GM18502 (cell line): ENCODE results near the gene MRPL14.
A peak's percentile ranks its signal among the peaks of the same experiment; 100 is the strongest.

Experiments
- ATAC-seq: cut with Tn5 transposase; IDR thresholded peaks from one replicate; pipeline ENCODE4 v1.9.1; 2021; ENCODE audit warnings: mild to moderate bottlenecking; ENCODE audit not compliant: unreplicated experiment, poor library complexity

The MRPL14 gene

DNA sequence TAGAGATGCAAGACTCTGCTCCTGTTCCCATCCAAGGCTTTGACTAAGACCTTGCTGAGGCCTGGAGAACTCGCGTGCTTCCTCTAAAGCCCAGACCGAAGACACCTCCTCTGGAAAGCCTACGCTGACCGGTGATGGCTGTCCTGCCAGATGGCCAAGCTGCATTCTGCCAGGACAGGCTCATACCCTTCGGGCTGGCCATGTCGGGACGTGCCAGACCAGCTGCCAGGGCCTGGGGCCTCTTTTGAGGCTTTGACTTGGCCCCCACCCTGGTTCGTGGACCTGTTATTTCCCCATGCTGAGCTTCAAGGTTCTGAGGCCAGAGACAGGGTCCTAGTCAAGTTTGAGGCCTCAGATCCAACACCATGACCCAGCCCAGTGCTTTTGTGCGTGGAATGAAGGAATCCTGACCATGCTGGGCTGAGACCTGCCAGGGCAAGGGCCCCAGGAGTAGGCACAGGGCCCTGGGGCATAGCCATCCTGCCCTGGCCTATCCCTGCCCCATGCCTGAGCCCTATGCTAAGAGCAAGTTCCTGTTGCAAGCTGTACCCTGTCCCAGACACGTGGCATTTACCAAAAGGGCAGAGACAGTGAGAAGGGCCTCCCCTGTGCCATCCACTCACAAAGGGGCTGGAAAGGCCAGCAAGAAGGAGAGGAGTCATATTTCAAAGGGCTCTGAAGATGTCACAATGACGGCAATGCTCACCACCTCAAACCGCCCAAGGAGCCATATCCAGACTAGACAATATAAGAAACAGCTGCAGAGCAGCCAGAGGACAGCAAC lies 42.8 kb downstream of the MRPL14 start:
- ATAC-seq: no peak

DNA sequence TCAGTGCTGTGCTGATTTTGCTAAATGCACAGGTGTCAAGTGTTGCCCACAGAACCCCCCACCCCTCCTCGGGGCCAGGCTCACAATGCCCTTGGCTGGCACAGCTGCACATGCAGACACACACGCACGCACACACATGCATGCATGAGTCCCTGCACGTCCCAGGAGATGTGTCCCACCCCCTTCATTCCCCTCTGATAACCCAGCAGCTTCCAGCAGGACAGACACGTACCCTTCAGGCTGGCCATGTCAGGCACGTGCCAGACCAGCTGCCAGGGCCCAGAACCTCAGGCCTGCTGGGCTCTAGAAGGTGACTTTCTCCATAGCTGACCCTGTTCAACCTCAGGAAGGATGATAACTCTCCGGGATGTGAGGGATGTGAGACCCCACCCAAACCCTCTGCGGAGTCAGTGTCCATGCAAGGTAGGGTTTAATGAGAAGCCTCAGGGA lies 44.4 kb downstream of the MRPL14 start:
- no peak for ATAC-seq

DNA sequence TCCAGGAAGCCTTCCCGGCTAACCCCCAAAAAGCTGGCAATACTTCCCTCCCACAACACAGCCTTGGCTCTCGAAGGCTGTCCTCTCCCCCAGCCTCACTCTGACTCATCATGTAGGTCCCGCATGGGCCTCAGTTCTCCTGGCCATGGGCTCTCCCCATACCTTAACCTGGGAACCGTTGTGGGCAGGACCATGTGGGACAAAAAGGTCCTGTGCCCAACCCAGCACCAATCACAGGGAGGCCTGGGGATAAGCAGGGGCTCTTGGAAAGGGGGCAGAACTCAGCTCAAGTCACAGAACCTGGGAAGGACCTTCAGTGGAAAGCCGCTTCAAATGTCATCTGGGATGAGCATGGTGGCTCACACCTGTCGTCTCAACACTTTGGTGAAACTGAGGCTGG lies 45.5 kb downstream of the MRPL14 start:
- no peak for ATAC-seq

DNA sequence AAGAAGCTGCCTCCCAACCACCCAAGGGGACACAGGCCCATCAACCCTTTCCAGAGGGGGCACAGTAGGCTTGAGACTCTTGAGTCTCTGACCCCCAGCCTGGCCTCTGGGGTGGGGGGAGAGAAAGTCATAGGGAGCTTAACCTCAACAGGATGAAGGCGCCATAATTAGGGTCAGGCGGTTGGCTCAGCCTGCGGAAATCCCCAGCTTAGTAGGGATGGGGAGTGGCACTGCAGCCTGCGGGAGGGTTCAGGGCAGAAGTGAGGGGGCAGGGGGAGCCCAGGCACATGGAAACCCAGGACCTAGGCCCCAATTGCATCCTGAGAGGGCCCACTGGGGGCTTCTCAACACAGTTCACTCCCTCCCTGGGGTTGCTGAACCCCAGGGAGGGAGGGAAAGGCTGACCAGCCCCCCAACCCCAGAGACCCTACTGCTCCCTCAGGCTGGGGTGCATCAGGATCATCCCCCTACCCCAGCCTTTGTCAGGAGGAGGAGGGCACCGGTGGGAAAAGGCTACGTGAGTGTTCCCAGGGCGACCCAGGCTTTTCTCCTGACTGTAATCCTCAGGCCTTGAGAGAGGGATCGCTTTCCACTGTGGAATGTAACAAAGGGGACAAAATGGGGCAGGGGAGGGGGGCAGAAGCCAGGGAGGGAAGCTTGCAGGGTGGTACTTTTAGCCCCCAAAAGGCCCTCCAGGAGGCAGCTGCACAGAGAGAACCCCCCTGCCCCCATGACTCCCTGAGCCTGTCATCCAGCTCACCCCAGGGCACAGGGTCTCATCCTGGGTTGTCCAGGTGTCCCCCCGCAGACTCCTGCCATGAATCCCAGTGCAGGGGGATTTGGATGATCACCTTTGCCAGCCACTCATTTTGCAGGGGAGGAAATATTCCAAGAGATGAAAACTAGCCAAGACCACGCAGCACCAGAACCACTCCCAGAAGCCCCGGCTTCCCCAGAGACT lies 46.4 kb downstream of the MRPL14 start:
- ATAC-seq: no peak

DNA sequence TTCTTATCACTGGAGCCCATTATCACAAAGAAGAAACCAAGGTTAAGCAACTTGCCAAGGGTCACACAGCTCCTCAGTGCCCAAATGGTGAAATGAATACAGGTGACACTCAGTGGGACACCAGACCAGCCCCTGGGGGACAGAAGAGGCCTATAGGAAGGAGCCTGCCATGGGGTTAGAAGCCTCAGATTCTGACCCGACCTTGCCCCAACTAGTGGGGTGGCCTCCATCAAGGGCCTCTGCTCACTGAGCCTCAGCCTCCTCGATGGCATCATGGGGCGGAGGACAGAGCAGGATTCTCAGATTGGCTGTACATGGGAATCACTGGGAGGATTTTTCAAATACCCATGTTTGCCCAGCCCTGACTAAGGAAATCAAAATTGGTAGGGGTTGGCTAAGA lies 47.6 kb downstream of the MRPL14 start:
- no peak for ATAC-seq

DNA sequence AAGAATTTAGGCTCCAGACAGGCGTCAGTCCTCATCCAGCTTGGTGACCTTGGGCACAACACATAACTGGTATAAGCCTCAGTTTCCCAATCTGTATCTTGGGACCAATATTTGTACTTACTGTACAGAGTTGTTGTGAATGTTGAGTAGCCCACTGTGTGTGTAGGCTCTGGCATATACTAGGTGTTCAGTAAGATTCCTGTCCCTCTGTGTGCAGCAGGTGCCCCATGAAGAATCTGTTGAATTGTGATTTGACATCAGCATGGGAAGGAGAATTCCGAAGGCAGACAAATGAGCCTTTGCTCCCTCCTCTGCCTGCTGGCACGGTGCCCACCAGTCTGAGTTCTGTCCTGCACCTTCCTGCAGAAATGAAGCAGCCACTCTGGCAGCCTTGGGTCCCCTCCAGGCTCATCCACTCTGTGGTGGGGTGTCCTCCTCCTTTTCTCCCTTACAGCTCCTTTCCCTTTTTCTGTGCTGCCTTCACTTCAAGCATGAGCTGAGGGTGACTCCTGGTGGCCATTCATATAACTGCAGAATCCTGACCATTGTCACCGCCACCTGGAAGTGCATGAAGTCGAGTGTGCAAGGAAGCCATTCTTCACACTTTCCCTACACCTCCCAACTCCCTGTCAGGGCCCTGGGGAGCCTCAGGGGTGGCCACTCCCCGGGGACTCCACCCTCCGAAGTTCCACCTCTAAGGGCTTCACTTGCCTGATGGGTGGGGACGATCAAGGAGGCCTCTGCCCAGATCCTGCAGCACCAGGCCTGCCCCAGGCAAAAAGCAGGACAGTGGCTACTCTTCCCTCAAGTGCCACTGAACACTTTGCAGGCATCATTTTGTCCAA lies 48.2 kb downstream of the MRPL14 start:
- no peak for ATAC-seq

DNA sequence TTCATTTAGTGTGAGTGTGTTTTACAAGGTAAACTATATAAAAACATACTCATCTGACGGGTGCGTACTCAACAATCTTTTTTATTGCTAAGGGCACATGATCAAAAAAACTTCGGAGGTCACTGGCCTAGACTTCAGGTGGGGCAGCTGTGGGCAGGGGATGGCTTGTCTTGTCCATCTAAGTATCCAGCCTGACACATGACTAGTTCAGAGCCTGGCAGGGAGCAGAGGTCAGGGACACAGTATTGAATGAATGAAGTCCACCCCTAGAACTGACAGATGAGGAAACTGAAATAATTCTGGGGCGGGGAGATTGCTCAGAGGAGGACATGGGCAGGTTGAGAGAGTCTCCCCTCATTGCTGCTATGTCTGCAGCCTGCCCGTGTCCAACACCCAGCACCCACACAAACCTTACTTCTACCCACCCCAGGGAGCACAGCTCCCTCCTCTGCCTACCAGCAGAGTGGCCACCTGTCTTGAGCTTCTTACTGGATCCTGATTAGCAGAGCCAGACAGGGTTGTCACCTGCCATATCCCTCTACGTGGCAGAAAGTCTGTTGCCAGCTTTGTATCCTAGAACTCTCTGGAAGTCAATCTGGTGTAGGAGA lies 48.9 kb downstream of the MRPL14 start:
- ATAC-seq: no peak

DNA sequence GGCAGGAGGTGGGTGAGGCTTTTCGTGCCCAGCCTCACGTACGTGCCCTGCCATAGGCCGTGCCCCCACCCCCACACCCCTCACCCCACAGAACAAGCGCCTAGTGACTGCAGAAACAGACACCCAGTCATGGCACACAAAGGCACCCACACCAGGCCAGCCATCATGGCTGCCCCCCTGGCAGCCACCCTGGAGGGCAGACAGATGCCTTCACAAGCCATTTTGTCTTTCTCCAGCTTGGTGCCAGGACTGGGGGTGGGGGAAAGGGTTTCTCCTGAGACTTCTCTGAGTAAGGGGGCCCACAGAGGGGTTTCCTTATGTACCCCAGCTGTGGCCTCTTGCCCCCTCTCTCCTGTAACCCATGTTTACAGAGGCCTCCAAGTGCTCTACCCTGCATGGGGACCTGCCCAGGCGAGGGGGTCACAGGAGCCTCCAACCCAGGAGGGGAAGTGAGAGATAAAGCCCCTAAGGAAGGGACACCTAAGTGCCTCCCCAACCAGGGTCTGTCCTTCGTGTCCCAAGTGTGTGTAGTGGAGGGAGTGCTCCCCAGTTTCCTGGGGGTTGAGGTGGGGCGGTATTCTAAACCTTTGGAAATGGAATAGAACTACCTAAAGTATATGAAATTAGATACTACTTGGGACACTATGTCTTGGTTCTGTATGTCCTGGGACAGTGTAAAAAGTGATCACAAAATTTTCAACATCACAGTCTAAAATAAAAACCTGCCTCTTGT lies 49.9 kb downstream of the MRPL14 start:
- no peak for ATAC-seq

DNA sequence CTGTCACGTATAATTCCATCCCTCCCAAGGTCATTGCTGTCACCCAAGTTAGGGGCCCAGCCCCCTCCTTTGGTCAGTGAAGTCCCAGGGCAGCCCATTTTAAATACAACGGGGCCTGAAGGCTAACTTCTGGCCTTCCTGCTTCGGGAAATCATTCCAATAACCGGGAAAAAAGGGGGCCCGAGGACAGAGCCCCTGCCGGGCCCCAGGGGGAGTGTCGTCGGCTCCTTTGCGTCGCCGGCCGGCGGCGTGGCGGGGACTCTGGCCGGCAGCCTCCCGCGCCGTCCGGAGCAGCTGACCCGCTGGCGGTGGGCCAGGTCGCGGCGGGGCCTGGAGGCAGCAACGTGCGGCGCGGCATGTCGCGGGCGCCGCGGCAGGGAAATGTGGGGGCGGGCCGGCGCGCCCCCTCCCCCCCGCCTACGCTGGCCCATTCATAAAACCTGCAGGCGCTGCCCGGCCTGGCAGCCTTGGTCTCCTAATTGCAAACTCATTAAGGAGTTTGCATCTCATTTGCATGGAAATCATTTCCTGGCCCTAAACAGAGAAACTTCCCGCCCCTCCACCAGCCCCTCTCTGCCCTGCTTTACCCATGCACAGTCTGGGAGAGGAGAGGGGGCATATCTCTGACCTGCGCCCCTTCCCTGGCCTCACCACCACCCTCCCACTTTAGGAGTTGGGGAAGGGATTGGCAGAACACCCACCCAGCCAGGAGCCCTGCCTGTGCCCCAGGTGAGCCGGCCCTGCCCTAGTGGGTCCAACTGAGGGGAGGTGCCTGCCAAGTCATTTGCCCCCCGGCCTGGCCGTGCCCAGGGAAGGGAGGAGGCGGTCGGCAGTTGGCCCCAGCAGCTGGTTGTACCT lies 50.7 kb downstream of the MRPL14 start:
- ATAC-seq: no peak

DNA sequence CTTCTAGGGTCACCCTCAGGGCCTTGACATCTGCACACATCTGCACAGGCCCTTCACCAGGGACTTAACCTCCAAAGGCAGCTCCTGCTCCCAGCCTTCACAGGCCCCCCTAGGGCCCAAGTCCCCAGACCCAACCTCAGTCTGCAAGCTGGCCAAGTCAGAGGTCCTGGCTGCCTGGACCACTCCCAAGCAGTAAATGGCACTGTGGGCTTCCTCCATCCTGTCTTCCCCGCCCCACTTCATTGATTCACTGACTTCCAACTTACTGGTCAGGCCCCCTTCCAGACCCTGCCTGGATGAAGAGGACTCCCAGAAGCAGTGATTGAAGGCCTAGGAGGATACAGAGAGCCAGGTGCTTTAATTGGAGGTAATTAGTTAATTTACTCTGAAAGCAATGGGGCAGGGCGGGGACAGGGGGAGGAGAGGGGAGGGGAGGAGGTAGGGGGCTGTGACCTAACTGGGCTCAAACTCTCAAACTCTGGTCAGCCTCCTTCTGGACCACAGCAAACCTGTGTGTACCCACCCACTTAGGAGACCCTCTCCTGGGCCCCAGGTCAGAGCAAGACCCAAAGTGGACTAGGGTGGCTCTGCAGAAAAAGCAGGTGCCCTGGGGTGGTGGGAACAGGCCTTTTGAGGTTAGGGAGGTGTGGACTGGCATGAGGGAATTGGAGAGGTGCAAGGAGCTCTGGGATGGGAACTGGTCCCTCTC lies 51.5 kb downstream of the MRPL14 start:
- no peak for ATAC-seq

DNA sequence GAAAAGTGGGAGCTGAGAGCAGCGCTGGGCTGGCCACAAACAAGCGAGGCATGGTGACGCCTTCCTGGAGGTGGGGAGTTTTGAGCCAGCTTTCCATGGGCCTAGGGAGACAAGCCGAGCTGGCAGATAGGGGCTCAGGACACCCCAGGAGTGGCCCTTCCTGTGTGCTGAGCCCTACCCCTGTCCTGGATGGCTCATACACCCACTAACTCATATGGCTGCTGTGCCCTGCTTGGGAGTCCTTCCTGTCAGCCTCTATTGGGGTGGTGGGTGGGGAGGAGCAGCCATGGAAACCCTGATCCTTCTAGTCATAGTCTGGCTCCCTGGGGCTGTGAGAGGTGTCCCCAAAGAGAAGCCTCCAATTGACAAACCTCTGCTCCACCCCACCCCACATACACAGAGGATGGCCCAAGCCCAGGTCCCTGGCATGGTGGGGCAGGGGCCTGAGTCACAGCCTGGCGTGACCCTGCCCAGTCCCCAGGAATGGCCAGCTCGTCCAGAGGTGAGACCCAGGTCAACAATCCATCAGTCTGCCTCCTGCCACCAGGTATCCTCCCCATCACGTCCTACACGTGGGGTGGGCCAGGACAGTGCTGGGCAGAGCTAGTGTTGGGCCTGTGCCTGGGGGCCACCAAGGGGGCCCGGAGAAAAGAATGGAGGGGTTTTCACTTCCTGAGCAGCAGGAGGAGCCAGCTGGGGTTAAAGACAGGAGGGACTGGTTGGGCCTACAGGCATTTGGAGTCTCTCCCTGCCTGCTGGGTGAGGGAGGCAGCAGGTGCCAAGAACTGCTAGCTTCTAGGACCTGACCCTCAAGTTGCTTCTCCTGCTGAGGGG lies 52.2 kb downstream of the MRPL14 start:
- no peak for ATAC-seq

DNA sequence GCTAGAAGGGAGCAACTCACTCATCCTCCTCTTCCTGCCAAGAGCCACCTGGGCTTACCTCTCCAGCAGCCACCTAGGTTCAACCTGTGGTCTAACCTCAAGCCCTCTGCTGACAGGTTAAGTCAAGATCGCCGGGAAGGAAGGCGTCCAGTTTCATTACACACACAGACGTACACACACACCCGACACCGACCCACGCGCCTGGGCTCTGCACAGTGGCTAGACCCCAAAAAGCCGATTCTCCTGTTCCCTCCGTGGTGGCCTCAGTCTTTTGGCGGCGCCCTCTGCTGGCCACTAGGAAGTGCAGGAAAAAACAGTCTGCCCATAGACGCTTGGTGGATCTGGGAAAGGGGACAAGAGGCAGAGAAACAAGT lies 52.8 kb downstream of the MRPL14 start:
- peak; percentile 38 for ATAC-seq

DNA sequence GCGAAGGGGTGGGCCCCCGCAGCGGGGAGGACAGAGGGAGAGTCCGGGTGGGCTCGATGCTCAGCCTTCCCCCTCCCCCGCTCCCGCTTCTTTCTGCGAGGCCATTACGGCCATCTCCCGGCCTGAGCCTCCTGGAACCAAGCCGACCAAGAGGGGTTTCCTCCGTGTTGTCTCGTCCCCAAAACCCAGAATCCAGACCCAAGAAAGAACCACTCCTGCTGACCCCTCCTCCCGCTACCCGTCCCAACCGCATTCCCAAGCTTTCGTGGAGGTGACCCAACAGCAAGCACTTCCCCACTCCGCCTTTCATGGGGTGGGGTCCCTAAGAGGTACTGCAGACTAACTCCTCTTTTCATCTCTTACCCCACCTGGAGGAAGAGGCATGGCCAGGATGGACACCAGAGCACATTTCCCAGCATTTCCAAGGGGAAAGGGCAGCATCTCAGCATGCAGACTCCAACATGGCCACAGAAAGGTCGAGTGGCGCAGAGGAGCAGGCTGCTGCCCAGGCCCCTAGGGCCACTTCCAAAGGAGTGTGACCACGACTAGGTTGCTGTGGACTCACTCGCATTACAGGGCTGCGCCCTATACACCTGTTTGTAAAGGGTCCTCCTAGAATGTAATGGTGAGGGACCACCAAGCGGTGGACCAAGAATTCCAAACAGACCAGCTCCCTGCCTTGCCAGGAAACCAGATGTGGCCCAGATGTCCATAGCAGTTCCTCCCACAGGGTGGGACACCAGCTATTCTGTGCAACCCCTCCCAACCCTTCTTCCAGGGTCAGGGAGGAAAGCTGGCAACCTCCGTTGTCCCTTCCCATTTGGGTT lies 53.4 kb downstream of the MRPL14 start:
- ATAC-seq: peak; percentile 16

DNA sequence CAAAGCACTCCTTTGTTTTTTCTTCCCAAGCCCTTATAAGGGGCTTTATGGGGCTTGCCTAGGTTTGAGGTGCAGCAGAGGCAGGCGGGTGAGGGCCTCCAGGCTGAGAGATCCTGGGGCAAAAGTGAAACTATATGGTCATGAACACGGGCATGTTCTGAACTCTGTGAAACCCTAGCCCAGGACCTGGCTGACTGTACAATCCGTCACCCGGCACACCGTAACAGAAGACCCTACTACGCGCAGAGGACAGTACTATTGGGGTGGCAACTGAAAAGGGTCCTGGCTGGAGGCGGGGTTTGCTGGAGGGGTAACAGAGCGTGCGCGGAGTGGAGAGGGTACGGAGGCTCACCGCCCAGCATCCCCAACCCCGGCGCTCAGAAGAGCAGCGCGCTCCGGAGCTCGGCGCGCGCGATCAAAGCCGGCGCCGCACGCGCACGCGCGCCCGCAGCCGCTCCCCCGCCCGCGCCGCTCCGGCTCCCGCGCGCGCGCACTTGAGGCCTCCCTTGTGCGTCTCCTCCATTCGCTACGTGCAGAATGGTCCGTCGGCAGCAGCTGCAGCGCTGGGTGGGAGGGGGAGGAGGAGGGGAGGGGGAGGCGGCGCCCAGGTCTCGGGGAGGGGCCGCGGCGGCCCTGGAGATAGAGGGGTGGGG lies 54.2 kb downstream of the MRPL14 start:
- ATAC-seq: peak; percentile 52

DNA sequence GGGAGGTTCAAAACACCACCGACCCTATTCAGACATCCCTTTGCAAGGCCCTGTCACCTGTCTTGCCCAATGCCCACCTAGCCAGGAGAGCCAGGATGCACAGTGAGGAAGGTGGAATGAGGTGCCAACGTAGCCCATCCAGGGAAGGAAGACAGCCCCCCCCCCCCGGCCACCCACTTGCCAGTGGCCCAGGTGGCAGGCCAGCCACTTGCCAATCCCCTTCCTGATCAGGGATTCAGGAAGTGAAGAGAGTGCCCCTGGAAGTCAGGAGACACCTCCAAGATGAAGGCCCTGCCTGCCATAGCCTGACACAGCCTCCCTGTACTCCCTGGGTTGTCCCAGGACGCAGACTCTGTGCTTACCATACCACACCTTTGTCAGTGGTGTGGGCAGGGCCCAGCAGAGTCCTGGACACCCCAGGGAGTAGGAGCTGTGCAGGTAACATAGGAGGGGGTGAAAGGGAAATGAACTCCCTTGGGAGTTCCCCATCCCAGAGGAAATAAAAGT lies 54.7 kb downstream of the MRPL14 start:
- peak; percentile 4 for ATAC-seq
